Stimulated activated CD4-positive, alpha-beta T cell treated with anti-CD3 and anti-CD28 coated beads, Interleukin-4, amount 100 ng/mL, for 48 hours (primary cell): ENCODE measurements around the gene MALT1.

Experiments used
- DNase-seq, 2 donors: peaks; one replicate each; pipeline ENCODE4 v3.0.0-alpha.2; 2020; ENCODE audit warnings: low read depth in 2 of 2

The MALT1 gene

DNA sequence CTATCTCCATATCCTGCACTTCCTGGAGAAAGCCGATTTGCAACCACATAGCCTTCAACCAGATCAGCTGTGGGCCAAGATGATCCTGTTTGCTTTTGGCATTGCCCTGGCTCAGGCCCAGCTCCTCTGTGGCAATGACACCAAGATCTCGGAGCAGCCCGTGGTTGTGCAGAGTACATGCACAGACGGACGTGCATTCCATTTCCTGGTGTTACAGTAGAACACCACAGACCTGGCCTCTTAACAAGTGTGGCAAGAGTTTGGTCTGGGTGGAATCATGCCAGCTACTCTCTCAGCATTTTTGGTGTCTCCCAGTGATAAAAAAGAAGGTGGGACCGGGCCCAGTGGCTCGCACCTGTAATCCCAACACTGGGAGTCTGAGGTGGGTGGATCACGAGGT, 20.0 kb downstream of the MALT1 start:
- DNase-seq, result no peak

DNA sequence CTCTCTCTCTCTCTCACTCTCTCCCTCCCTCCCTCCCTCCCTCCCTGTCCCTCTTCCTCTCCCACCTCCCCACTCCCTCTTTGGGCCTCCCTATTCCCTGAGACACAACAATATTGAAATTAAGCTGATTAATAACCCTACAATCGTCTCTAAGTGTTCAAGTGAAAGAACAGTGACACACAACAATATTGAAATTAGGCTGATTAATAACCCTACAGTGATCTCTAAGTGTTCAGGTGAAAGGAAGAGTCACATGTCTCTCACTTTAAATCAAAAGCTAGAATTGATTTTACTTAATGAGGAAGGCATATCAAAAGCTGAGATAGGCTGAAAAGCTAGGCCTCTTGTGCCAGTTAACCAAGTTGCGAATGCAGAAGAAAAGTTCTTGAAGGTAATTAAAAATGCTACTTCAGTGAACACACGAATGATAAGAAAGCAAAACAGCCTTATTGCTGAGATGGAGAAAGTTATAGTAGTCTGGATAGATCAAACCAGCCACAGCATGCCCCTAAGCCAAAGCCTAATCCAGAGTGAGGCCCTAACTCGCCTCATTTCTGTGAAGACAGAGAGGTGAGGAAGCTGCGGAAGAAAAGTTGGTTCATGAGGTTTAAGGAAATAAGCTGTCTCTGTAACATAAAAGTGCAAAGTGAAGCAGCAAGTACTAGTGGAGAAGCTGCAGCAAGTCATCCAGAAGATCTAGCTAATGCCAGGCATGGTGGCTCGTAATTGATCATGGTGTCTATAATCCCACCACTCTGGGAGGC, 21.3 kb downstream of the MALT1 start:
- no peak for DNase-seq

DNA sequence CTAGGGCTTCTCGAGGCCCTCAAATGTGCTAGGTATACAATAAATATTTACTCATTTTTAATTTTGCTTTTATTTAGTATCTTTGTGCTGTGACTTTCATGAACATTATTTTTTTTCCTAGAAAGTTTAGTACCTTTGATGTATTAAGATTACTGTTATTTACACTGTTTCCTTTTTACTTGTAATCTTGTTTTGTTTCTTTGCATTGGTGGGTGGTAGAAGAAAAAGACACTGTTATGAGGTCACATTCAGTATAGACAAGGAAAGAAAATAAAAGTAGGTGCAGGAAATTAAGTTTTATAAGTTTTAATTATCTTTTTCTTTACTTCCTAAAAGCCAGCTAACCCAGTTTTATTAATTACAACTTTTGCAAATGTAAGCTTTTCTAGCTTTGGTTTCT, 23.0 kb downstream of the MALT1 start:
- DNase-seq, result no peak

DNA sequence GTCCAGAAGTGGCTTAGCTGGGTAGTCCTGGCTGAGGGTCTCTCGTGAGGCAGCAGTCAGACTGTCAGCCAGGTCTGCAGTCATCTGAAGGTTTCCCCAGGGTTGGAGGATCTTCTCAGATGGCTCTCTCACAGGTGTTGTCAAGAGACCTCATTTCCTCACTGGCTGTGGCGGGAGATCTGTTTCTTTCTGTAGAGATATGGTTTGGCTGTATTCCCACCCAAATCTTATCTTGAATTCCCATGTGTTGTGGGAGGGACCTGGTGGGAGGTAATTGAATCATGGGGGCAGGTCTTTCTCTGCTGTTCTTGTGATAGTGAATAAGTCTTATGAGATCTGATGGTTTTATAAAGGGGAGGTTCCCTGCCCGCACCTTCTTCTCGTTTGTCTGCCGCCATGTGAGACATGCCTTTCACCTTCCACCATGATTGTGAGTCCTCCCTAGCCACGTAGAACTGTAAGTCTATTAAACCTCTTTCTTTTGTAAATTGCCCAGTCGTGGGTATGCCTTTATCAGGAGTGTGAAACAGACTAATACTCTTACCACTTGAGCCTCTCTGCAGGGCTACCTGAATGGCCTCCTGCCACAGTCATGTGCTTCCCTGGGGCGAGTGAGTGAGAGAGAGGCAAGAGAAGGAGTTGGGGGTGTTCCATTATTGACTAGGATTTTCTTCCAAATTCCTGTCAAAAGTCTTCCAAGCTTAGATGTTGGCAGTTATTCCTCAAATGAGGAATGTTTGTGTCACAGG, 23.6 kb downstream of the MALT1 start:
- no peak for DNase-seq

DNA sequence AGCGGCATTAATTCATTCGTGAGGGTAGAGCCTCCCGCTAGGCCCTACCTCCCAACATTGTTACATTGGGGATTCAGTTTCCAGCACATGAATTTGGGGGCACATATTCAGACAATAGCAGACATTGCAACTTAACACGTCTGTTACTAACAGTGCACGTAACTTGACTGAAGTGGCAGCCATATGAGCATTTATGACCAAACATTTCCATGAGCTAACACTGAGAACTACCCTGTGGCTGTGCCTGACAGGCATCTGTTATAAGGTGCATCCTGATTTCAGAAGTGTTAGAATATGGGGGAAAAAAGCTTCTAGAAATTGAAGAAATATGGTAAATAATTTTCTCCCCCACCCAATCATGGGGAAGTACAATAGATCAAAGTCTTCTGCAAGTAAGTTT, 24.5 kb downstream of the MALT1 start:
- no peak for DNase-seq

DNA sequence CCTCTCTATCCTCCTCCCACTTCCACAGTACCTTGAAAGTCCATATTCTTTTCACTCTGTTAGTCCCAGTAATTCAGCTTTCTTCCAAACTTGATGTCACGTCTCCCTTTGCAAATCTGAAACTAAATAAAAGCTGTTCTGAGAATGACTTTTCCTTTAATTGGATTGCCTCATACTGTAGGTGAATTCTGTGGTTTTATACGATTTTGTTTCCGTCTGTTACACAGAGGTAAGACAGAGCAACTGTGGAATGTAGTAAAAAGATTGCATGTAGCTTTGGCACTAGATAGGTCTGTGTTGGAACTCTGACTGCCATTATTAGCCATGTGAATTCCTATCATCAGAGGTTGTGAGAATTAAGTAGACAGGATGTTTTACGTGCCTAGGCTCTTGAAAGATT, 25.9 kb downstream of the MALT1 start:
- DNase-seq, result no peak

DNA sequence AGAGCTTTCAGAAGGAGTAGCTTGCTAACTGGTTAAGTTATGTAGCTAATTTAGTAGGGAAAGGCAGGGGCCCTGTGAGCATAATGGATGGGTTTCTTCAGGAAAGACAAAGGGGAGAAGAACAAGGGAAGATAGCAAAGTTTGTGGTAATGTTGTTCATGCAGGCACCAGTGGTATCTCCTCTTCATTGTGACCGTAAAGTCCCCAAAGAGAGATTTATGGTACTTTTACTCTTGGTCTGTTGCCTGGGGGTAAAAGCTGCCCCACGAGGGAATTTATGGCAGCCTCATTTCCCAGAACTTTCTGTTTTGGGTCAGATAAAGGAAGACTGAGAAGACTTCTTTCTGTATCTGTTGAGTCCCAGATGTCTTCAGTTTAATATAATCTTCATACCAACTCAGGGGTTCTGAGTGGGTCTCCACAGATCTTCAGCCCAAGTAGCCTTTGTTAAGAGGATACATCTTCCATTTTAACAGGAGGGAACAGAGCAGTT, 27.5 kb downstream of the MALT1 start:
- DNase-seq, result no peak

DNA sequence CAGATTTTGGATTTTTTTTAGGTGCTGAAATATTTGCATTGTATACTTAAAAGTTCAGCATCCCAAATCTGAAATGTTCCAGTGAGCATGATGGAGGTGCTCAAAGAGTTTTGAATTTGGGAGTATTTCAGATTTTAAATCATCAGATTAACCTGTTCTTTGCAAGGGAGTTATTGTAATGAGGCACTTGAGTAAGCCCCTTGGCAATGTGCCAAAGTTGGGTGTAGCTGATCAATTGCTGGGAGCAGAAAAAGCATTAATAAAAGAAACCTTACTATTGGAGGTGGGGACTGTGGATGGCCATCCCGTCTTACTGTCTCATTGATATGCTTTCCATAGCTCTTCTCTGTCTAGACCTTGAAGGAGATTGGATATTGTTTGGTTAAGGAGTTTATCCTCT, 28.3 kb downstream of the MALT1 start:
- DNase-seq, result no peak

DNA sequence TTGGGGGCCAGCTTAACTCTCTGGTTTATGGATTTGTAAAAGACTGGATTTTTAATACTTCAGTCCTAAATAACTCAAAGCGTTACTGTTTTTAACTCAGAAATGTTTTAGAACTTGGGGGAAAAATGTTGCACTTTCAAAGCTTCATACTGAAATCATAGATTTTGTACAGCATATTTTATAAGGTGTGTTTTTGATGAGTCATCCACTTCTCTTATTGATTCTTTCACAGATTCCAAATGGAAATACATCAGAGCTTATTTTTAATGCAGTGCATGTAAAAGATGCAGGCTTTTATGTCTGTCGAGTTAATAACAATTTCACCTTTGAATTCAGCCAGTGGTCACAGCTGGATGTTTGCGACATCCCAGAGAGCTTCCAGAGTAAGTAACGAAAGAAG, 28.9 kb downstream of the MALT1 start:
- no peak for DNase-seq

DNA sequence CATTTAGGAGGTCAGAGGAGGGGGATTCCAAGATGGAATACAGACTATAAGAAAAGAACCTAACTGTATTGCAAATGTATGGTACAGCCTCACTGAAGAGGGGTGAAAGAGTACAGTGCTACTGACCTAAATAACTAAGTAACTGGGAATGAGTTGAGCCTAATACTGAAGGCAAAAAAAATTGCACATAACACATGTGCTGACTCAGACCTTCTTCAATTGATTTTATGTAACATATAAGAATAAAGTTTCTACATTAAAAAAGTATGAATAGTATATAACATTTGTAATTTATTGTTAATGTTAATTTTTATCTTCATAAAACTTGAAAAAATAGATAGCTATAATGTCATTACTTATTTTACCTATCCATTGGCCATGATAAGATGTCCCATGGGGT, 41.7 kb downstream of the MALT1 start:
- no peak for DNase-seq

DNA sequence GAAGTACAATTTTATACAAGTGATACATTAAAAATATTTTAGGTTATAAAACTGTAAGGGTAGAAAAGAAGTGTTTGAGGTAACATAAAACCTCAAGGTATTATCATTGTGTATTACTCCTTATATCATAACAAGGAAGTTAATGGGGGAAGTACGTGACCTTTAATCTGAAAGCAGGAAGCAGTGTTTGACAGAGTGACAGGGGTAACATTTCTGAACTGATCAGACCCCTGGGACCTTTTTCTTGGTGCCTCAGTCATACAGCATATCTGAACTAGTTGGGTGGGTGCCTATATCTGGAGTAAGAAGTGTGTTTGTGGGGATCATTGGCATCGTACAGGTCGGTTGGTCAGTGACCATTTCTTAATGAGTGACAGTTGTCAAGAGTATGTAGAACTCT, 43.0 kb downstream of the MALT1 start:
- DNase-seq, result no peak

DNA sequence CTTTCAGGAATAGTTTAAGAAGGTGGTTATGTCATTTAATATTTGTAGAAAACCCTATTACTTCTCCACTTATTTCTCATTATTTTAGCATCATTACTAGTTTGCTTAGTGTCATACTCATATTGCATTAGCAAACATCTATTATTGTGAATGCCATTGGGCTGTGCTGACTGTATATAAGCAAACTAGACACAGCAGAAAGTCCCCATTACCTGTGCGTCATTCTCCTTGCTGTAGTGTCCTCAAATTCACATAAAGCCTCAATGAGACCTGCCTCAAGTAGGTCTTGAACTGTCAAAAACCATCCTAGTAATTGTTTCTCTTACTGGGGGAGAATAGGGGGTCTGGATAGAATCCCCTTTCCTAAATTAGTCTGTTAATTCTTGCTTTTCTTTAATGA, 43.6 kb downstream of the MALT1 start:
- no peak for DNase-seq

DNA sequence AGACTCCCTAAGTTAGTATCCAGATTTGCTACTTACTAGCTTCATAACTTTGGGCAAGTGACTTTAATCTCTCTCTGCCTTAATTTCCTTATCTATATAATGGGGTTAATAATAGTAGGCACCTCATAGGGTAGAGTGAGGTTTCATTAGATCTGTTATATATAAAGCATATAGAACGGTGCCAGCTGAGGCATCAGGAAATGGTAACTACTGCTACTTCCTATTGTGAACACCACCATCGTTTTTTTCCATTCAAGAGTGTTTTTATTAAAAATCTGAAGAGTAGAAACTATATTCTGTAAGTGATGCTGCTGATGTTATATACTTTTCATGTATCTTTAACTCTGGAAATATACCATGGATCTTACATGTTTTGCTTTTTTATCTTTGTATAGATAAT, 44.3 kb downstream of the MALT1 start:
- no peak for DNase-seq

DNA sequence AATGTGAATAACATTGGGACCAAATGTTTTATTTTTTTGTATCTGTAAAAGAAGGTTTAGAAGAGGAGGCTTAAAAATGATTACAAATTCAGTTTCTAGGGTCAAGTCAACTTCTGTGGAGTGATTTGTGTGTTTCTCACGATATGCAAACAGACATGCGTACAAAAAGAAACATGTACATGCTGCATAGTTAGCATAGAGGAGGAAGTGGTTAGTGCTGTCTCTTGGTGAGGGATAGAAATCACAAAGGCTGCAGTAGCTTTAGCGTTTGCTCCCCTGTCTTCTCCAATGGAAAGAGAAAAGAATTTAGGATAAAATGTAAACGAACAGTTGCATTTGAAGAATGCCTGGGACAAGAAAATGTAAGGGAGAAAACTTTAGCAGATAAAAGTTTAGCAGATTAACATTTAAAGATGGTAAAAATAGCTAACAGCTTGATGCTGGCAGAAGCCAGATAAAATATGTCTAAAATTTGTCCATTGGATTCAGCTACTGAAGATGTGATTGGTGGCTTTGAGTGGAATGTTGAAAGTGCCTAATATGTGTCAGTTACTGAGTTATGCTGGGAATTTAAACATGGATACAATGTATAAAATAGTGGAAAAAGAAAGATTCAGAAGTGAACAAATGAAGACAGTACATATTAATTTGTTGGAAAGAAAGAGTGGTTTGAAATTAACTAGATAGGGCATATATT, 44.9 kb downstream of the MALT1 start:
- DNase-seq, result no peak

DNA sequence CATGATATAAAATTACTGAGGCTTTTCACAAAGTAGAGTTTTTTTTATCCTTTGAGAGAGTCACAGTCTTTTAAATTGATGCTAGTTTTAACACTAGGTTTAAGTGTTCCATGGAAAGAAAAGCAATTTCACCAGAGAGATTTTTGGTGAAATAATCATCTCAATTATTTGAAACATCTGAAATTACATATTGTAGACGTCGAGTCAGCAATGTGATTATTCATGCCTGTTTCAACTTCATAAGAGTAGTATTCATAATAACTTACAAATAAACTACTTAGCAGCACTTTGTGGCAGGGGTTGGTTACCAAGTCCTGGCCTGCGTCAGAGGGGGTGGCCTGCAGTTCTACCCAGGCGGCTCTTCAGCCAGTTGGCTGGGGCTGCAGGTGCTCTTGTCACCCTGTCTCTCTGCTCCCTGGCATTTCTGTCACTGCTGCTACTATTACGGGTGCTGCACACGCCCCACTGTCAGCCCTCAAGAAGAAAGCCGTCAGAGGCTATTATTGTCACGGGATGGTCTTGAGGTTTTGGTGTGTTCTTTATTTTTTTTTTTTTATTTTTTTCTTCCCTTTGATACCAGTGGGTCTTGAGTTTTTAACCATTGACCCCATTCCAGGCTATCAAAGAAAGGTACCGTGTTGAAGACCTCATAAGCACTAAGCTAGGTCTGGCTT, 50.4 kb downstream of the MALT1 start:
- DNase-seq, result no peak

DNA sequence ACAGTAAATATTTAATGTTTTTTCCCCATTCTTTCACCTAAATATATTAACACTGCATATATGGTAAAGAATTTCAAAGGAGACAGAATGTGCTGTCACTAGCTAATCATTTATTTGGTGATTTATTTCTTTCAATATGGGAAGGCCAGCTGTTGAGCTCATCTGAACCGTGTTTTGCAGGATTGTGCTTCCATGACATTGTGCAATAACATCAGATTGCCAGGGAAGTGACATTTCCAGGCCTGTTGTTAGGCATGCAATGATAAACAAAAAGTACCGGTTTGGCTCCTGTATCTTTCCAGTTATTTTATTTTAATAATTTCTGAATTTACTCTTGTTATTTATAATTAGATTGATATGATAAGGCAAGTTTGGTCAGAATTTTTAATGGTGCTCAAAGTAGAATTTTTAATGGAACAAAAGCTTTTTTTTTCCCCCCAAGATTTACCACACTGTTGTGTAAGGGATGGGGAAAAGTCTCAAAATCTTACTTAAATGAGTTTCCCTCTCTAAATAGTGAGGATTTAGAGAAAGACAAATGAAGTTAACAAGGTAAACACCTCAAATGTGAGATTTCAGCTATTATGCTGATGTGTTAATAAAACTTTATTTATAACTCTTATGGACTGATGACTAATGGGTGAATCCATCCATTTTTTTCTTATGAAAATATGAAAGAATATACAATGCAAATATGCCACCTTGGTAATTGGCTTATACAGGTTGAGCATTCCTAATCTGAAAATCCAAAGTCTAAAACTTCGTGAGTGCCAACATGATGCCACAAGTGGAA, 52.7 kb downstream of the MALT1 start:
- no peak for DNase-seq

DNA sequence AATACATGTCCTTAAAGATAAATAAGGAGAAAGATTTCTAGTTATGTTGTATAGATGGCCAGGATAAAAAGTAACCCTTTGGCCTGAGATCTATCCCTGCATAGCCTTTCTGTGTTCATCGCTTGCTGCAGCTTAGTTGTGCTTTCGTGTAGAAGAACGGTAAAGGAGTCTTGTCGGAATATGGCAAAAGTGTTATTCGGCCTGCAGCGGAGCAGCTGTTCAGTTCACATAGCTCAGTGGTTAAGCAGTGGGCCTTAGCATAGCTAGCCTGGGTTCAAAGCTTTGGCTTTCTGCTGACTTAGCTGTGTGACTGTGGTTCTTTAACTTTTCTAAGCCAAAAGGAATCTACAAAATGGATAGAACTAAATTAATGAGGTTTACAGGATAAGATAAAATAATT, 55.4 kb downstream of the MALT1 start:
- no peak for DNase-seq

DNA sequence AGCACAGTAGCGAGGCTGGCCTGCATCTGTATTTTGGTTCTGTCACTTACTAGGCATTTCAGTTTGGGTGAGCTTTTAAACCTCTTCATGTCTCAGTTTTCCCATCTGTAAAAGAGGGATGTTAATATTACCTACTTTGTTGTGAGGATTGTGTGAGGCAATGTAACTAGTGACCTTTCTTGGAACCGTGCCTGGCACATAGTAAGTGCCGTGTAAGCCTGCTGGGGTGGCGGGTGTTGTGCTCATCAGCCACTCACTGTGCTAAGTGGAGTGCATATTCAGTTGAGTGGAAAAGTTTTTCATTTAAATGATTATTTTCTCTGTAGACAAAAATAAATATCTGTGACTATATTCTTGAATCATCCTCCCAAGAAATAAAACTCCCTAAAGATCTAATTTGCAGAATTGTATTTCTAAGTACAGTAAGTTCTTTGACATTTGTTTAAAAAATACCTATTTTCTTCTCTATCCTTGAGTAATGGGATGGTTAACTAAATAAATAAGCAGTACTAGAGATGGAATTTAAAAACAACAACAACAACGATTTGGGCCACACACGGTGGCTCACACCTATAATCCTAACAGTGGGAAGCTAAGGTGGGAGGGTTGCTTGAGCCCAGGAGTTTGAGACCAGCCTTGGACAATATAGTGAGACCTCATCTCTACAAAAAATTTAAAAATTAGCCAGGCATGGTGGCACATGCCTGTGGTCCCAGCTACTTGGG, 56.7 kb downstream of the MALT1 start:
- no peak for DNase-seq

DNA sequence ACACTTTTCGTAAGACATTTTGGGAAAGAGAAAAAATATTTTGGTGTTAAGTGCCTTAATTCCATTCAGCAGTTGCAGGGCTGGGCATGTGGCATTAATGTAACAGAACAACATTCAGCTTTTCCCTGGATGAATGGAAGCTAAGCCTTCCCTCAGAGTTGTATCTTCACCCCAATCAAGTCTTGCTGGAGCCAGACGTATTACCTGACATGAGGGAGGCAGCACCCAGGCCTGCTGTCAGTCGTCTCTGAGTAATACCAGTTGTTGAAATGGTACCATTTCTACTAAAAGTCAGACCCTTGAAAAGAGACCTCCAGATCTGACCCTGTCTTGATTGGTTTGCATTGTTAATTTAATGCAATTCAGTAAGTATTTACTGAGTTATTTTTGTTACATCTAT, 57.5 kb downstream of the MALT1 start:
- DNase-seq, result no peak

DNA sequence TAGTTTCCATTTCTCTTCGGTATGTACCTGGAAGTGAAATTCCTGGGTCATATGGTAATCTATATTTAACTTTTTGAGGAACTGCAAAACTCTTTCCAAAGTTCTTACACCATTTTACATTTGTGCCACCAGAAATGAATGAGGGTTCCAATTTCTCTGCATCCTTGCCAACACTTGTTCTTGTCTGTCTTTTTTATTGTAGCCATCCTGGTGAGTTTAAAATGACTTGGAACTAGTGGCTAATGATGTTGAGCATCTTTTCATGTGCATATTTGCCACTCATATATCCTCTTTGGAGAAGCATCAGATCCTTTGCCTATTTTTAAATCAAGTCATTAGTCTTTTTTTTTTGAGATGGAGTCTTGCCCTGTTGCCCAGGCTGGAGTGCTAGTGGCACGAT, 59.4 kb downstream of the MALT1 start:
- no peak for DNase-seq

DNA sequence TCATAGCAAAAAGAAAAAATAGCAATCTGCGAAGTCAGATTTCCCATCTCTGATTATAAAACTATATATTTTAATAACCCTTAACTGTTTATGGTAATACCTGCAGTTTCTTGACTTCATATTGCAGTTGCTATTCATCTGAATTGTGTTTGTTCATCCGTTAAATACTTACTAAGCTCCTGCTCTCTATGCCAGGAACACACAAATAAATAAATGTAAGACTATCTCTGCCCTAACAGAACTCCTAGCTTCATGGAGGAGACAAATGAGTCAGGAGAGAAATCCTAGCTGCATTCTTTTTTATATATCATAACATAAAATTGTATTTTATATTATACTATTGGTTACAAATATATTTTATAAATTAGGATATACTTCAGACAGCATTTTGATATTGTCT, 61.2 kb downstream of the MALT1 start:
- DNase-seq, result no peak
